ENCODE results near the gene IL1RAPL1.

Gene IL1RAPL1

DNA sequence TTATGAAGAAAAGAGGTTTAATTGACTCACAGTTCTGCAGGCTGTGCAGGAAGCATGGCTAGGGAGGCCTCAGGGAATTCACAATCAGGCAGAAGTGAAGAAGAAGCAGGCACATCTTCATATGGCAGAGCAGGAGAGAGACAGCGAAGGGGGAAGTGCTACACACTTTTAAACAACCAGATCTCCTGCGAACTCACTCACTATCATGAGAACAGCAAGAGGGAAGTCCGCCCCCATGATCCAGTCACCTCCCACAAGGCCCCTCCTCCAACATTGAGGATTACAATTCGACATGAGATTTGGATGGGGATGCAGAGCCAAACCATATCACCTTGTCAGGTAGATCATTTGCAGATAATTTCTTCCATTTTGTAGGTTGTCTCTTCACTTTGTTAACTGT, 1072.7 kb downstream of the IL1RAPL1 start:
- TF ChIP-seq GATA2 (IDR thresholded peaks at IDR 0.05; ENCODE audit: low read depth, low read length) (no peak), GATA3 (IDR thresholded peaks at IDR 0.05; ENCODE audit: low read depth, low read length) (no peak)

DNA sequence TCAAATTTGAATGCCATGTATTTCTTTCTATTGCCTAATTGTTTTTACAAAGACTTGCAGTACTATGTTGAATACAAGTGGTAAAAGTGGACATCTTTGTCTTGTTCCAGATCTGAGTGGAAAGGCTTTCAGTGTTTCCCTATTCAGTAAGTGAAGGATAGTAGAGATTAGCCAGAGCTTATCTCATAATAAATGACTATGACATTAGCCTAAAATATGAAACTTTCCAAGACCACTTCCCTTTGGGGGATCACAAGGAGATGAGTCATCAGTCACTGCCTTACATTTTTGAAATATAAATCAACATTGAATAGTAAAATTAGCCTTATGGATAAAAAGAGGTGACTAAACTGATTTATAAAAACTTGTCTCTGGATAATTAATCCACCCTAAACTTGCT, 1074.0 kb downstream of the IL1RAPL1 start:
- TF ChIP-seq GATA2 (IDR thresholded peaks at IDR 0.05; ENCODE audit: low read depth, low read length) (no peak), GATA3 (IDR thresholded peaks at IDR 0.05; ENCODE audit: low read depth, low read length) (no peak)

DNA sequence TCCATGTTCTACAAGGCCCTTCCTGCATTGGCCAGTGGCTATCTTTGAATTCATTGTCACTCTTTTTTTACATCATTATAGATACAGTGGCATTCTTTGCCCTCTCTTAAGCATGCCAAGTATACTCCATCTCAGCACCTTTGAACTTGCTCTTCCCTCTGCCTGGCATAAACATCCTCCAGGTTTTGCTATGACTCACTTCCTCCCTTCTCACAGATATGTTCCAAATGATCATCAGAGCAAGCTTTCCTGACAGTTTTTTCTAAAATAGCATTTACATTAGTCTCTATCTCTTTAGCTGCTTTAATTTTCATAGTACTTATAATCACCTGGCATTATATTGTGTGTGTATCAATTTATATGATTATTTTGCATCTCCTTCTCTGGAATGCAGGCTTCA, 1074.9 kb downstream of the IL1RAPL1 start:
- no peak for TF ChIP-seq GATA2 (IDR thresholded peaks at IDR 0.05; ENCODE audit: low read depth, low read length)
- no peak for TF ChIP-seq GATA3 (IDR thresholded peaks at IDR 0.05; ENCODE audit: low read depth, low read length)

GRCh38 chrX:29662759-29663503, 1075.7 kb downstream of the IL1RAPL1 start:
- no peak for TF ChIP-seq GATA2 (IDR thresholded peaks at IDR 0.05; ENCODE audit: low read depth, low read length)
- TF ChIP-seq GATA3 (IDR thresholded peaks at IDR 0.05; ENCODE audit: low read depth, low read length), result no peak

- TF ChIP-seq GATA2 (IDR thresholded peaks at IDR 0.05; ENCODE audit: low read depth, low read length), result no peak
- no peak for TF ChIP-seq GATA3 (IDR thresholded peaks at IDR 0.05; ENCODE audit: low read depth, low read length)
These were observed 1078.3 kb downstream of the IL1RAPL1 start for GRCh38 chrX:29665532-29665931.

- TF ChIP-seq GATA2 (IDR thresholded peaks at IDR 0.05; ENCODE audit: low read depth, low read length) (no peak), GATA3 (IDR thresholded peaks at IDR 0.05; ENCODE audit: low read depth, low read length) (no peak)
These were observed 1079.1 kb downstream of the IL1RAPL1 start for GRCh38 chrX:29666366-29666765.

- no peak for TF ChIP-seq GATA3 (IDR thresholded peaks at IDR 0.05; ENCODE audit: low read depth, low read length)
- TF ChIP-seq GATA2 (IDR thresholded peaks at IDR 0.05; ENCODE audit: low read depth, low read length), result no peak
These were observed 1084.2 kb downstream of the IL1RAPL1 start for GRCh38 chrX:29671421-29671820.

GRCh38 chrX:29687687-29688086, 1100.4 kb downstream of the IL1RAPL1 start:
- TF ChIP-seq GATA3 (IDR thresholded peaks at IDR 0.05; ENCODE audit: low read depth, low read length) (no peak), GATA2 (IDR thresholded peaks at IDR 0.05; ENCODE audit: low read depth, low read length) (no peak)

GRCh38 chrX:29690061-29690460, 1102.8 kb downstream of the IL1RAPL1 start:
- TF ChIP-seq GATA3 (IDR thresholded peaks at IDR 0.05; ENCODE audit: low read depth, low read length) (no peak), GATA2 (IDR thresholded peaks at IDR 0.05; ENCODE audit: low read depth, low read length) (no peak)

DNA sequence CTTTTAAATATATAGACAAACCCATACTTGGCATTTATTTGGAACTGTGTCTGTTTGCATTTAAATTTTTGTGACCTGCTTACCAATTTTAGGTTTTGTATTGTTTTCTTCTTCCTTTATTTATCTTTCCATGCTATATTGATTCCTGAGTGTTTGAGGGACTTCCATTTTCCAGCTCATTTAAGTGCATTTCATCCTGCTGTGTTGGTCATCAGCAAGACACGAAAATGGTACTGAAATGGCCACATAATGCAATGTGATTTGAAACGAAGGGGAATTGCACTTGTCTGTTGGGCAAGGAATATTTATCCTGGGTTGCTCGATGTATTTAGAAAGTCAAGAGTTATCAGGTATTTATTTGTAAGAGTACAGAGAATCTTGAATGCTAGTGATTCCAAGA, 1103.8 kb downstream of the IL1RAPL1 start:
- TF ChIP-seq GATA3 (IDR thresholded peaks at IDR 0.05; ENCODE audit: low read depth, low read length) (no peak), GATA2 (IDR thresholded peaks at IDR 0.05; ENCODE audit: low read depth, low read length) (no peak)

GRCh38 chrX:29693912-29694311, 1106.7 kb downstream of the IL1RAPL1 start:
- TF ChIP-seq GATA3 (IDR thresholded peaks at IDR 0.05; ENCODE audit: low read depth, low read length) (no peak), GATA2 (IDR thresholded peaks at IDR 0.05; ENCODE audit: low read depth, low read length) (no peak)

DNA sequence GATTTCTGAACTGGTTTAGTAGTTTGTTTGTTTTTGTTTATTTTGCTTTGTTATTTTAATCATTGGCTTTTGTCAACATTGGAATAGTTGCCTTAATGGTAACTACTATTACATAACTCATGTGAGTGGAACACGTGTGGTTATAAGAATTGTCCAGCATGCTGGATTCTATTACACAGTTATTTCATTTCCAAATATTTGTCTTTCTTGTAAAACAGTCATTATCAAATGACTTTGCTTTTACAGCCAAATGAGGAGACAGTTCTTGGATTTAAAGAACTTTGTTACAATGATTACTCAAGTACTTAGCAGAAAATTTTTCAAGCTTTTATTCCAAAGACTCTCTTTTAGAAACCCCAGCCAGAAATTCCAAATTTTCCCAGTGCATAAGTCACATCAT, 1112.0 kb downstream of the IL1RAPL1 start:
- TF ChIP-seq GATA2 (IDR thresholded peaks at IDR 0.05; ENCODE audit: low read depth, low read length) (no peak), GATA3 (IDR thresholded peaks at IDR 0.05; ENCODE audit: low read depth, low read length) (no peak)

DNA sequence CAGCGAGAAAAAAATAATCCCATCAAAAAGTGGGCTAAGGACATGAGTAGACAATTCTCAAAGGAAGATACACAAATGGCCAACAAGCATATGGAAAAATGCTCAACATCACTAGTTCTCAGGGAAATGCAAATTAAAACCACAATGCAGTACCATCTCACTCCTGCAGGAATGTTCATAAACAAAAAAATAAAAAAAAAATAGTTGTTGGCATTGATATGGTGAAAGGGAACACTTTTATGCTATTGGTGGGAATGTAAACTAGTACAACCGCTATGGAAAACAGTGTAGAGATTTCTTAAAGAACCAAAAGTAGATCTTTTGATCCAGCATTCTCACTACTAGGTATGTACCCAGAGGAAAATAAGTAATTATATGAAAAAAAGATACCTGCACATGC, 1119.8 kb downstream of the IL1RAPL1 start:
- TF ChIP-seq GATA3 (IDR thresholded peaks at IDR 0.05; ENCODE audit: low read depth, low read length) (no peak), GATA2 (IDR thresholded peaks at IDR 0.05; ENCODE audit: low read depth, low read length) (no peak)

- TF ChIP-seq GATA2 (IDR thresholded peaks at IDR 0.05; ENCODE audit: low read depth, low read length), result no peak
- TF ChIP-seq GATA3 (IDR thresholded peaks at IDR 0.05; ENCODE audit: low read depth, low read length), result no peak
These were observed 1133.9 kb downstream of the IL1RAPL1 start for GRCh38 chrX:29721152-29721551.

GRCh38 chrX:29724316-29724715, 1137.1 kb downstream of the IL1RAPL1 start:
- TF ChIP-seq GATA2 (IDR thresholded peaks at IDR 0.05; ENCODE audit: low read depth, low read length) (no peak), GATA3 (IDR thresholded peaks at IDR 0.05; ENCODE audit: low read depth, low read length) (no peak)

GRCh38 chrX:29726811-29727210, 1139.6 kb downstream of the IL1RAPL1 start:
- TF ChIP-seq GATA2 (IDR thresholded peaks at IDR 0.05; ENCODE audit: low read depth, low read length), result no peak
- TF ChIP-seq GATA3 (IDR thresholded peaks at IDR 0.05; ENCODE audit: low read depth, low read length), result no peak
